Colon (tissue), 2 donors: Measurements from ENCODE around the gene FBL.

Source experiments
- FAIRE-seq: peaks from 2 replicates; lab custom pipeline; 2012; peaks lifted over from hg19 to GRCh38; lab: Jason Lieb, UNC
- donor health status: control.
- donor health status: control.

FBL gene

DNA sequence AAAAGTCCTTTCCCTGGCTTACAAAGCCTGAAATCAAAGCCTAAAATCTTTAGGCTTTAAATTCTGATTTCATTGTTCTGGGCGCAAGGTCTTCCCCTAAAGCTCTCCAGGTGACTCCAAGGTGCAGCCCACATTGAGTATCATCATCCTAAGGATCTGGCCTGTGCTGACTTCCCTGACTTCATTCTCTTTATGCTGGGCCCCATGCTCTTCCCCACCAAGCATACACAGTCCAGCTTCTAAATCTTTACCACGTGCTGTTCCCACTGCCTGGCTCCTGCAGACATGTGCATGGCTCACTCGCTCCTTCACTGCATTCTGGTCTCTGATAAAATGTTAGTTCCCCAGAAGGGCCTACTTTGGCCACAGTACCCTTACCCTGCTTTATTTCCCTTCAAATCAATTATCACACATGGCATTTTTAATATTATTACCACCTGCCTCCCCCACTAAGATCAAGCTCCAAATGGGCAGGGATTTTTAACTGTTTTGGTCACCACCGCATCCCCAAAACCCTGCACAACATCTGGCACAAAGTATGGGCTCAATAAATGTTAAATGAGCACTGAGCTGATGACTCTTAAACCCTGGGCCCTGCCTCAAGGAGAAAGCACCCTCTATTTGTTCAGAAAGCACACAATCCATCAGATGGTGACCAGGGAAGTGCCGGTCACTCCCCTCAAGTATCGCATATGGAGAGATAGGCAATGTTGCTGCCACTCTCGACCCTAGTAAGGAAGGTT lies 3.3 kb downstream of the FBL start:
- no peak for FAIRE-seq

DNA sequence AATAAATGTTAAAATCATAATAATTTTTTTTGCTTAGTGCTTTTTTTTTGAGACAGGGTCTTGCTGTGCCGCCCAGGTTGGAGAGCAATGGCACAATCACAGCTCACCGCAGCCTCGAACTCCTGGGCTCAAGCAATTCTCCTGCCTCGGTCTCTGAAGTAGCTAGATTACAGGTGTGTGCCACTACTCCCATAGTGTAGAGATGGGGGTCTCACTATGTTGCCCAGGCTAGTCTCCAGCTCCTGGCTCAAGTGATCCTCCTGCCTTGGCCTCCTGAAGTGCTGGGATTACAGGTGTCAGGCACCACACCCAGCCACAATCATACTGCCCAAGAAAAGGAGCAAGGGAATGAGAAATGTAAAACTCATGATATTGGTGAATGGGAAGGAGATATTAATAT lies 5.1 kb downstream of the FBL start:
- no peak for FAIRE-seq

DNA sequence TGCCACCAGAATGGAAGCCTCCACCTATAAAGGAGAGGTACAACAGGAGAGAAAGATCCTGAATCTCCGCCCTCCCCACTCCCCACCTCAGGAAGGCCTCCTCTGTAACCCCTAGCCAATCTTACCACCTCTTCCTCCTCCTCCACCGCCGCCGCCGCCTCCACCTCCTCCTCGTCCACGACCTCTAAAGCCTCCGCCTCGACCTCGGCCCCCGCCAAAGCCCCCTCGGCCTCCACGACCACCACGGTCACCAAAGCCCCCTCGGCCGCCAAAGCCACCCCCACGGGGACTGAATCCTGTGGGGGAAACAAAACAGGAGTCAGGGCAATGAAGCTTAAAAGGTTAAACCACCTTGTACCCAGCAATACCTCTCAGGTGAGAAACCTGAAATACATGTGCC lies 5.7 kb downstream of the FBL start:
- FAIRE-seq = no peak

DNA sequence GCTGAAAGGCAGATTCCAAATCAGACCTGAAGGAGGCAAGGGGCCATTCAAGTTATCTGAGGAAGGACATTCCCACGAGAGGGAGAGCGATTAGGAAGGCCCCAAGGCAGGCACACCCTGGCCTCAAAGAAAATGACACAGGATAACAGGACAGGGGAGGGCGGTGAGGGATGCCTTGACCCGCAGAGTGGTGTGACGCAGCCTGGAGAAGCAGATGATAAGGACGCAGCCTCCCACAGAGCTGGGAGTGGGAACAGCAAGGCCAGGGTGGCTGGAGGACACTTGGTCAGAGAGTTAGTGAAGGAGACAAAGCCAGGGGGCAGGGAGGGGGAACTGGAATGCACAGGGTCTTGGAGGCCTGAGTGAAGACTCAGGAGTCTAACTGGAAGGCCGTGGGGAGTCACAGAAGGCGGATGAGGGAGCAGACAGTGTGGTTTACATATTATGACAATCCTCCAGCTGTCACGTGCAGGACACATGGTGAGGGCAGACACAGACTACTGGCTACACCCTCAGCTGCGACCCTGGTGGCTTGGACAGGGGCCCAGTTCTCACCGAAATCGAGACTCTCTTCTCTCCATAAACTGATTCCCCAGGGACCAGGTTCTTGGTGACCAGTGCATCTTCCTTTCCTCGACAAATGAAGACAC lies 6.4 kb downstream of the FBL start:
- no peak for FAIRE-seq

DNA sequence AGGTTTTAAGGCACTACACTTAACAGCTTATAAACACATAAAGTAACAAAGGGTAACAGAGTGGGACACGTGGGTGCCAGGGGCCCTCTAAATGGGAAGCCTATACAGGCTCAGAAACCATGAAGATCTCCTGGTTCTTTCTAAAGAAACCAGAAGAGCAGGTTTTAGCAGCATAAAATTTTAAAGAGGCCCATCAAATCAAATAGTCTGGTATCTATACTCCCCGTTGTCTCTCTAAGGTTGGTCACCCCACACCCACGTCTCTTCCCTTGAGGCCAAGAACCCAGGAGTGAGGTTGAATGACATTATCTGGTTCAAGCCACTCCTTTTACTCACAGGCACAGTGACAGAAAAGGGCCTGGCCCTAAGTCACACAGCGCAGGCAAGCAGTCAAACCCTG lies 7.6 kb downstream of the FBL start:
- no peak for FAIRE-seq

DNA sequence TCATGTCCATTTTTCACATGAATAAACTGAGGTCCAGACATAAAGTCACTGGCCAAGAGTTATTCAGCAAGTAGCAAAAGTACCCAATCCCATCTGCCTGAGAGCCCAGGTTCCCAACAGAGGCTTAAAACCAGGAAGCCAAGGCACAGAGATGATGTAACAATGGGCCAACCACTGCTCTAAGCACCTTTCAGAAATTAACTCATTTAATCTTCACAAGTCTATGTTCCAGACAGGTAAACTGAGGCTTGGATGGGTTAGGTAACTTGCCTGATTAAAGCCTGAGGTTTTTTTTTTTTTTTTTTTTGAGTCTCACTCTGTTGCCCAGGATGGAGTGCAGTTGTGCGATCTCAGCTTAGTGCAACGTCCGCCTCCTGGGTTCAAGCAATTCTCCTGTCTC lies 8.2 kb downstream of the FBL start:
- no peak for FAIRE-seq

DNA sequence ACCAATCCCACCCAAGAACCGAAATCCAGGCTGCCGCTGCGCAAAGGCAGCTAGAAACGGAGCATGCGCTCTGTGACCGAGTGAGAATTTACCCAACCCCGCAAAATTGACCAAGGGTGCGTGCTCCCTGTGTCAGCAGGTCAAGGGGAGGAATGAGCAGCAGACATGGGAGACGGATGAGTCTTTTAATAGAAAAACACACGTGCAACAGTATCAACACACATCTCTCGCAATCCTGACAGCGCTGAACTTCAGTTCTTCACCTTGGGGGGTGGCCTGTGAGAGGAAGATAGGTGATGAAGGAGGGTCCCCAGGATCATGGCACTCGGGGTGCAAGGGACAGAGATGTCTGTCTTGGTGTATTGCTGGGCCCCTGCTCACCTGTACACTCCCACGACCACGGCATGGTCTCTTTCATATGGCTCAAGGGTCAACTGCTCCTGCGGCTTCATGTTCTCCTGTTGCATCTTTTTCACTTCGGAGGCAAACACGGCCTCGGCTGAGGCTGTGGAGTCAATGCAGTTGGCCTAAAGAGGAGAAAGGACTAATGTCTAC lies 11.8 kb downstream of the FBL start:
- FAIRE-seq = no peak

DNA sequence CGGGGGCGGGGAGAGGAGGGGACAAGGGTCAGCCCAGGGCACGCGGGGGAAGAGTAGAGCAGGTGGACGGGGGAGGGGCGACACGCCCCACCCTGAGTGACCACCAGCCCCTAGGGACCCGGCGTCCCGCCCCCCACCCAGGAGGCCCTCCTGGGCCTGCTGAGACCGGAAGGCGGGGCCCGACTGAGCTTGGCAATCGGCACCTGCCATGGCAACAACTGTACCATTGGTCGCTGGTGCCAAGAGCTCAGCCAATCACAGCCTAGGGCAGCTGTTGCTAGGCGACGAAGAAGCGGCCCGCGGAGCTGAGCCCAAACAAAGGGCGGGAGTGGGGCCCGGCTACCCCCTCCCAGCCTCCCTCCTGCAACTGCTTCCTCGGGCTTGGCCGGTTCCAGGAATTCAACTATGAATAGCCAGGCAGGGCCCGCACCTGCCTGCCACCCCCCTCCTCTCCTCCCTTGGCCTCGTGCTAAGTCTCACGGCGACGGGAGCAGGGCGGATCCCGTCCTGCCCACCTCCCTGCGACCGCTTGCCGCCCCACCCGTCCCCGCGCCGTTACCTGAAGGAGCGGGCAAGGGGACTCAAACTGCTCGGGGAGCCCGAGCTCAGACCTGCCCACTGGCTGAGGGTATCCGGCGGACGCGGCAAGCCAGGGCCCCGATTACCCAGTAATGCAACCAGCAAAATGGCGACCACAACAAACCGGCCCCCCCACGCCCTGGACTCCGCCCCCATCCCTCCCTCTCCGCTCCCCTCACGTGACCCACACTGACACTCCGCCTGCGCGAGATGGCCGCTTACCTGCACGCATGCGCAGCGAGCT lies 12.5 kb downstream of the FBL start, which contains the start of gene DYRK1B:
Gene DYRK1B, minus strand, starts transcription at position 699 of the 823 bp plus-strand sequence. CDS start 2,295 bp downstream, outside the sequence.
- no peak for FAIRE-seq

DNA sequence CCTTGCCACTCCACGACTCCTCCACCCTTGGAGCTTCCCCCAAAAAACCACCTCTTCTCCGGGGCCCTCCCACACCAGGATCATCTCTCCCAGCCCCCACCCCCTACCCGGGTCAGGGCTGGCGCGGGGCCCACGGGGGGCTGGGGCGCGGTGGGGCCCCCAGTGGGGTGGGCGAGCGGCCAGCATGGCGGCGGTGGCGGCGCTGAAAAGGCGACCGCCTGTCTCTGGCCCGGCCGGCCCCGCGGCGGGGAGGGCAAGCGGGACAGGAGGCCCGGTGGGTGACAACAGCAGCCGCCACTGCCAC lies 13.1 kb downstream of the FBL start:
- no peak for FAIRE-seq

DNA sequence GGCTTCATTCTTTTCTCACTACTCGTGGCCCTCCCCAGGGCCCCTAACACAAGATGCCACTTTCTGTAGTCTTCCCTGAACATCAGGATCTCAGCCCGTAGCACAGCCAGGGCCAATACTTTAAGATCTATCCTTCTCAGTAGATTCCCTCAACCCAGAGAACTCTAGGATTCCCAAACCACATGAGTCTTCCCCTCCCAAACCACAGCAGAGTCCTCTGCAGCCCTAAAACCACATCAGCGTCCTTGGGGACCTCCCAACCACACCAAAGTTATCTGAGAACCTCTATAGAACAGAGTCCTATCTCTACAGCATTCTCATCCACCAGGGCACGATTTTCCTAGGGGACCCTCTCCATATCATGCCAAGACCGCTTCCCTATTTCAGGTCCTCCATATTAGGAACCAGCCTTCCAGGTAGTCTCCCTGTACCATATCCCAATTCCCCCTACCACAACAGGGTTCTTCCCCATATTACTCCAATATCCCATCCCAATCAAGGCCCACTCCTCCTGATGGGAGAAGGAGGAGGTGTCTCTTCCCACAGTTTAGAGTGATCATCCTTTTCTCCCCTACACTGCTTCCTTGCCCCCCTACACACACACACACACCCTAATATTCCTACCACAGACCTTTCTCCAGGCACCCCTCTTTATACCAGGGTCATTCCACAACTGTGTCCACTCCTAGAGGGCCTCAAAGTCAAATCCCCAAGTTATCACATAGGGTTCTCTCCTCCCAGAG lies 13.7 kb downstream of the FBL start:
- FAIRE-seq = no peak

DNA sequence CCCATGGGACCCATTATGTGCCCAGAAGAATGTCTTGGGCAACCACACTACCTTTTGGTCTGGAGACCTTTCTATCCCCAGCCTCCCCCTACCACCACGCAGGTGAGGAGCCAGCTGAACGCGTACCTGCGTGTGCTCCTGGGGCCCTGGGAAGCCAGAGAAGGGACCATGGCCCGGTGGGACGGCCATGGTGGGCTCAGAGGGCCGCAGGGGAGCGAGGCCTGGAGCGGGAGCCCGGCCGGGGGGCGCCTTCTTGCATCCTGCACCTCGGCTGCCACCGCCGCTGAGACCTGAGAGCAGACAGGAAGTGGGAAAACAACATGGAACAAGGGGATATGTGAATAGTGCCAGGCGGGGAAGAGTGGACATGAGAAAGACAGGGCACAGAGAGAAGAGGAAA lies 14.5 kb downstream of the FBL start:
- no peak for FAIRE-seq

DNA sequence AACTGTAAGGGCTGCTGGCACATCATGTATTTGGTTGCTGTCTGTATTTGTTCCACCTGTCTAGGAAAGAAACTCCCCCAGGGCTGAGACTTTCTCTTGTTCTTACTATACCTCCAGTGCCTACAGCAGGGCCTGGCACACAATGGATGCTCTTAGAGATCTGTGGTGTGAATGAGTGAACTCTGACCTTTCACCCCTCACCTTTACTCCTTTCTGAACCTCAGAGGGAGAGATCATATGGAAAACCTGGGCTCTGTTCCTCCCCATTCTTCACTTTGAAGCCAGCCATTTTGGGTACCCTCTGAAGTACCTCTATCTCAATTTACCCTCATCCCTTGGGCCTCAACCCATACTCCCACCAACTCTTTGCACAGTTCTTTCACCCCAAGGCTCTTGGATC lies 15.3 kb downstream of the FBL start:
- FAIRE-seq = no peak

DNA sequence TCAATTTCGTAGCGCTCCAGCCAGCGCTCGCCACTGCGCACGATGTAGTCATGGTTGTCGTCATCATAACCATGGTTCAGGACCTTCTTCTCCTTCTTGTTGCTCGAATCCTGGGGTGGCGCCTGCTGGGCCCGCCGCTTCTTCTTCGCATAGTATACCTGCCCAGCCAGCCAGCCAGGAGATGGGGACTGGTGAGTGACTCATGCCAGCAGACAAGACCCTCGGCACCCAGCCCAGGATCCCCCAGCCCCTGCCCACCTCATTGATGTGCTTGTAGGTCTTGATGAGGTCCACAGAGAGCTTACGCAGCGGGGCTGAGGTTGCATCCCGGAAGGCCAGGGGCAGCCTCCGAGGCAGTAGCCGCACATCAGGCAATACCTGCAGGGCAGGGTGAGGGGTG lies 15.8 kb downstream of the FBL start:
- no peak for FAIRE-seq

DNA sequence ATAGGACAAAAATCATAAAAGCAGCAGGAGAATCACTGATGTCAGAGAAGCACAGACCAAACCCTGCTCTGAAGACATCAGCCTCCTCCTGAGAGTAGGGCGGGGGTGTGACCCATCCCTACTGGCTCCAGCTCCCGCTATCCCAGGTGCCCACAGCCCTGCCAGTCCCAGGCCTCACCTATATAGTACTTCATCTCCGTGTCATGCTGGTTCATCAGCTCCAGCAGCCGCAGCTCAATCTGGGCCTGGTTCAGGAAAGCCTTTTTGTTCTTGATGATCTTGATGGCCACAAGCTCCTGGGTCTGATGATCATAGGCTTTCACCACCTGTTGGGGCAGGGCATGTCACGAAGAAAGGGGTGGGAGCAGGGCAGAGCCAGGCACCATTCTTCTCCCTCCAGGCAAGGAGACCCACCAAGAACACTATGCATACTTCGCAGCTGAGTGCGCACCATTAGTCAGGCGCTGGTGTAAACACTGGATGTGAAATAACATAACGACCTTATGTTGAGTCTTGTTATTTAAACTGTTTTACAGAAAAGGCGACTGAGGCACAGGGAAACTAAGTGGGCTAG lies 16.4 kb downstream of the FBL start:
- no peak for FAIRE-seq

DNA sequence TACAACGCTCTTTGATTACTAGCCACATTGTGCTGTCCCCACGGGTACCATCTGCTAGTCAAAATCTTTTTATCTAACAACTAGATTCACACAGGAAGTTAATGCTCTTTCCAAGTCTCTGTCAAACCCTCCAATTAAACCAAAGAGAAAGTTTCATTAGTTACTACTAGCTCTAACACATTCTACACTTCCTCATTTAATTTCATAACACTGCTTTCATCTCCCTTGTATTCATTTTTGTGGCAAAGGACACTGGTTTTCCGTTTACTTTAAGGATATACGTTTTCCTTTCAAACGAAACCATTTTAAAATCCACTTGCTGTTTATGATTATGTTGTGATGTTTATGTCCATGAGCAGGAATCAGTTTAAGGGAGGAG lies 17.5 kb downstream of the FBL start:
- no peak for FAIRE-seq

DNA sequence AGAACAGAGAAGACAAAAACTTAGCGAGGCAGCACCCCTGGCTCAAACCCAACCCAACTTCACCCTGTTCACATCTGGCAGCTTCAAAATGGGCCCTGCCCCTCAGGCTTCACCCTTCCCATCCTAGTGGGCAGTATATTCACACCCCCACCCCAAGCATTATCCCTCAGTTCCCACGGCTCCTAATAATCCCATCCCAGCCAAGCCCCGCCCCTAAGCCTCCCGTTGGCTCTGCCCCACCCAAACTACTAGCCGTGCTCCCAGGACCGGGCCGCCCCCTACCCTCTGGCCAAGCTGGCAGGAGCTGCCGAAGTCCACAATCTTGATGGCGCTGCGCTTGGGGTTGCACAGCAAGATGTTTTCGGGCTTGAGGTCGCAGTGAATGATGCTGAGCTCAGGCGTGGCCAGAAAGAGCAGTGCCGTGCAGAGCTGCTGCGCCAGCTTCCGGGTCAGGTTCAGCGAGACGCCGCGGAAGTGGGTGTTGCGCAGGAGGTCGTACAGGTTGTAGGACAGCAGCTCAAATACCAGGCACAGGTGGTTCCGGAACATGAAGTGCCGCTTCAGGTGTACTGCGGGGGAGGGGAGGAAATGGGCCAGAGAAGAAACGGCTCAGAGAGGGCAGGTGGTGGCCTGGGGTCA lies 18.0 kb downstream of the FBL start:
- no peak for FAIRE-seq

DNA sequence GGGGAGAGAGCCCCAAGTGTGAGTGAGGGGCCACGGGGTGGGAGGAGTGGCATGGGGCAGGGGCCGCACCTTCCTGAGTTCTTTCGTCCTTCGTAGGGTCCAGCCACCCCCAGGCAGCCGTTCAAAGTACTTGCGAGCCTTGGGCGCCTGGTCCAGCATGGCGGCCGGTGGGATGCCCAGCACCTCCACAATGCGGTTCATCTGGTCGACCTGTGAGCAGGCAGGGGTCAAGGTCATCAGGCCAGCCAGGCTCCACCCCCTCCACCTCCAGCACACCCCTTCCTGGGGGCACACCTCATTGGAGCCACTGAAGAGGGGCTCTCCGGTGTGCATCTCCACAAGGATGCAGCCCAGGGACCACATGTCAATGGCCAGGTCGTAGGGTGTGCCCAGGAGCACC lies 19.0 kb downstream of the FBL start:
- FAIRE-seq = no peak

DNA sequence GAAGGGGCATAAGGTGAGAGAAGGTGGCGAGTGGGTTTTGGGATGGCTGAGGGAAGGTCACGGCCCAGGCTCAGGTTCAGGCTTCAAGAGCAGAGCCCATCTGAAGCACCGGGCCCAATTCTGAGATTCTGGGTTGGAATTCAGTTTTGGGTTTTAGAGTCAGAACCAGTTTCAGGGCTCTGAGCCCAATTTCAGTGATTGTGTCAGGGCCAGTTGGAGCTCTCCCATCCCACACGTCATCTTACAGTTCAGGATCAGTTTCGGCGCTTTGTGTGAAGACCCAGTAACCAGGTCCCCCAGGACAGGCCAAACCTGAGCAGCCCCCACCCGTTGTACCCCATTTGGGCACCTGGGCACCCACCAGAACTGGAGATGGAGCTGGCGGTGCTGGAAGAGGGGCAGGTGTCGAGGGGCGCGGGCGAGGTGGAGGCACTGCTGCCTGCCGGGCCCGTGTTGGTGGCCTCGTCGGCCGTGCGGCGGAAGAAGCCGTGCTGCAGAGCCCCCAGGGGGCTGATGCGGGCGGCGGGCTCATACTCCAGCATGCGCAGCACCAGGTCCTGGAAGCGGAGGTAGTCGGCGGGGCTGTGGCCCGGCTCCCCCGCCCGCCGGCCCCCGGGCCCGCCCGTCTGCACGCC lies 19.8 kb downstream of the FBL start:
- no peak for FAIRE-seq

DNA sequence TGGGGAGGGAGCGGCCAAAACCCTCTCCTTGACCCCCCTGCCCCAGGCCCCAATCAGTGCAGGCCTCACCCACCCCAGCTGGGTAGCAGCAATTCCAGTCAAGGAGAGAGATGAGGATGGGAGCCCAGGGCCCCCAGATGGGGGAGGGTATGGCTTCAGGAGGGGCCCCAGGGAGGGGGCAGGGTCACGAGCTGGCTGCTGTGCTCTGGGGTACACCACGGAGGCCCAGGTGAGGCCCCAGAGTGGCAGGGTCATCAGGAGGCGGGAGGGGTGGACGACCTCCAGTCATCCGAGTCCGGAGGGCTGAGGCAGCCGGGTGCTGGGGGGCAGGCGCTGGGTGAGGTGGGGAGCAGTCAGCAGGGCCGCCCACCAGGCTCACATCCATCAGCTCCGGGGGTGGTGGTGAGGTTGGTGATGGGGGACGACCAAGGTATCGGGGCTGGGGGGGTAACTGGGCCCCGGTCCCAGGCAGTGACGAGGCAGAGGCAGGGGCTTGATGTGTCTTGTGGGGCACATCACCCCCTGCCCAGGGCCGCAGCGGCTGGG lies 20.6 kb downstream of the FBL start:
- no peak for FAIRE-seq

DNA sequence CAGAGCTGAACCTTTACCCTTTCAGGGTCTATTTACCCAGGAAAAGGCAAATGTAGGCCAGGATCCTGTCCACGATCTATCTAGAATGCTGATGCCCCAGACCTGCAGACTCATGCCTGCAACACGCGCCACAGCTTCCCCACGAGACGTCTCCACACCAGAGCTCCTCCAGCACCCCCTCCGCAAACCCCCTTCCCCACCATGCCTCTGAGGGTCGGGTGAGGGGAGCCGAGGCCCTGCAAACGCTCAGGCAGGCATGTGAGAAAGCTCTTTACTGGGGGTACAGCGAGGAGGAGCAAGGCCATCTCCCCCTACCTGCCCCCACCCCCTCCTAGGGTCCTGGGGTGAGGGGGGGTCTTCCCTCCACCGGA lies 21.1 kb downstream of the FBL start:
- no peak for FAIRE-seq
